Testis (tissue), 2 donors: ENCODE measurements around the gene CELF2.

Experiments
- CTCF ChIP-seq, 3 experiments: fragments of 450-650 bp in 2 of 3; fragments of 200-600 bp in 1 of 3; sonication (generic) in 1 of 3; IDR thresholded peaks; one replicate each; pipeline ENCODE4 v1.5.1; 2016 to 2019; ENCODE audit warnings: antibody characterized with exemption in 3 of 3, mild to moderate bottlenecking in 2 of 3, moderate library complexity in 1 of 3
- POLR2A ChIP-seq: fragments of 450-650 bp; IDR thresholded peaks from one replicate; pipeline ENCODE4 v1.6.1; 2017; ENCODE audit warnings: antibody characterized with exemption, mild to moderate bottlenecking, moderate library complexity

- TF ChIP-seq CTCF (IDR thresholded peaks at IDR 0.05) (no peak), POLR2A (no peak)
Observed at GRCh38 chr10:11324761-11325321, 307.2 kb downstream of the CELF2 start.
